K562 (cell line): ENCODE results near the gene FCAMR. TPM values are rescaled to one million over a fixed set of nuclear protein-coding genes. Genes with fewer than 3 reads are reported as not detected.
A peak's percentile ranks its signal among the peaks of the same experiment; 100 is the strongest.

Experiments
- KDM1A ChIP-seq, 2 experiments: fragments of 450-650 bp; IDR thresholded peaks; 2 replicates each; pipeline ENCODE4 v1.6.1; 2016; ENCODE audit warnings: mild to moderate bottlenecking in 2 of 2
- KLF16 ChIP-seq: IDR thresholded peaks from 2 replicates; pipeline ENCODE4 v1.6.1; 2016; ENCODE audit warnings: antibody characterized with exemption
- STAG1 ChIP-seq: sonication (generic); formaldehyde crosslinking; IDR thresholded peaks from 2 replicates; pipeline ENCODE4 v1.5.0; 2020; ENCODE audit warnings: missing genetic modification reagents, borderline replicate concordance
- TARDBP ChIP-seq: fragments of 450-650 bp; IDR thresholded peaks from 2 replicates; pipeline ENCODE4 v1.6.1; 2016
- polyA plus RNA-seq, 8 experiments: library from polyadenylated mRNA; depleted of rRNA in 4 of 8; stranded (reverse) in 5 of 8; unstranded in 3 of 8; fragments of >200 nt; fragmentation: Nextera tagmentation in 2 of 8; fragmentation: Illumina TruSeq in 1 of 8; extraction: Ambion mirVana in 2 of 8; extraction: Trizol in 1 of 8; gene quantifications; 2 replicates each; pipeline versions ENCODE4 v1.2.1 to v1.2.3, GENCODE V29; 2011 to 2014; ENCODE audit warnings: inconsistent platforms in 1 of 8, missing spikeins in 1 of 8
- total RNA-seq, 7 experiments: library from RNA; depleted of rRNA in 6 of 7; stranded (reverse); fragments of >200 nt in 6 of 7; fragmentation: Illumina TruSeq in 2 of 7; extraction: Trizol in 2 of 7; gene quantifications; 2 replicates each; pipeline versions ENCODE4 v1.2.1 to v1.2.3, GENCODE V29; 2011 to 2021; ENCODE audit warnings: low replicate concordance in 1 of 7
- TF ChIP-seq, protein P1 (sequence below), 3 experiments: IDR thresholded peaks in 2 of 3; conservative IDR thresholded peaks in 1 of 3; 2 replicates each; pipeline ENCODE4 v1.5.1; 2011 to 2012; ENCODE audit warnings: low read length in 3 of 3, mild to moderate bottlenecking in 3 of 3, control low read depth in 2 of 3, improper control_type of control experiment in 1 of 3, inconsistent platforms in 1 of 3, low read depth in 1 of 3, mixed read lengths in 1 of 3, moderate library complexity in 1 of 3; ENCODE audit not compliant: insufficient read depth in 2 of 3
- TF ChIP-seq, protein P2 (sequence below): fragments of 200-800 bp; sonication (Bioruptor generic); IDR thresholded peaks from 2 replicates; pipeline ENCODE4 v1.6.1; 2016; ENCODE audit warnings: missing genetic modification characterization, missing compliant biosample characterization

FCAMR gene
- total and polyA plus RNA-seq, 9 of the 15 experiments (the other 6 are each of a cell fraction or from before 2014, with no cell fraction given), result not detected

DNA sequence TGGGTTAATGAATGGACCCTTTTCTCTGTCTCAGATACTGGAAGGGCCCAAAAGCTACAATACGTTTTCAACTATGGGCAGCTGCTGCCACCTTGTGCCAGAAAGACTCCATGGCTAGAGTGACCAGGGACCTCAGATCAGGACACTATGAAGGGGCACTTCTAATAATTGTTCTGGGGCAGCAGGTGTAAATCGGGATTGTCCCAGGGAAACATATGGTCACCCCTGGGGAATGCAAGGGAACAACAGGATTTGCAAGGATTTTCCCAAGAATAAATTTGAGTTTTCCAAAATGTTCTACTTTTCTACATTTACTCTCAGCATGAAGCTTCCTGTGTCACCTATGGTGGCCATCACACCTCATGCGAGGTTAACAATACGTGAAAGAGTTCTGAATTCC lies 12.0 kb upstream of the FCAMR start (continued):
- TF ChIP-seq, protein P1, sequence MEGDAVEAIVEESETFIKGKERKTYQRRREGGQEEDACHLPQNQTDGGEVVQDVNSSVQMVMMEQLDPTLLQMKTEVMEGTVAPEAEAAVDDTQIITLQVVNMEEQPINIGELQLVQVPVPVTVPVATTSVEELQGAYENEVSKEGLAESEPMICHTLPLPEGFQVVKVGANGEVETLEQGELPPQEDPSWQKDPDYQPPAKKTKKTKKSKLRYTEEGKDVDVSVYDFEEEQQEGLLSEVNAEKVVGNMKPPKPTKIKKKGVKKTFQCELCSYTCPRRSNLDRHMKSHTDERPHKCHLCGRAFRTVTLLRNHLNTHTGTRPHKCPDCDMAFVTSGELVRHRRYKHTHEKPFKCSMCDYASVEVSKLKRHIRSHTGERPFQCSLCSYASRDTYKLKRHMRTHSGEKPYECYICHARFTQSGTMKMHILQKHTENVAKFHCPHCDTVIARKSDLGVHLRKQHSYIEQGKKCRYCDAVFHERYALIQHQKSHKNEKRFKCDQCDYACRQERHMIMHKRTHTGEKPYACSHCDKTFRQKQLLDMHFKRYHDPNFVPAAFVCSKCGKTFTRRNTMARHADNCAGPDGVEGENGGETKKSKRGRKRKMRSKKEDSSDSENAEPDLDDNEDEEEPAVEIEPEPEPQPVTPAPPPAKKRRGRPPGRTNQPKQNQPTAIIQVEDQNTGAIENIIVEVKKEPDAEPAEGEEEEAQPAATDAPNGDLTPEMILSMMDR (IDR thresholded peaks at IDR 0.05 in 2 of 3, conservative IDR thresholded peaks at IDR 0.05 in 1 of 3; ENCODE audit: insufficient read depth in 2 of 3, low read depth in 1 of 3, low read length in 3 of 3), result peak; percentile 87 to 90 (median 88)
- 0 out of 2 replicates have a peak, but pooled peaks have one; percentile 26 for TF ChIP-seq KLF16
- peak; percentile 55; the same call in 1 of the 2 replicates for TF ChIP-seq STAG1 (CRISPR knock-in tag)
- TF ChIP-seq, protein P2, sequence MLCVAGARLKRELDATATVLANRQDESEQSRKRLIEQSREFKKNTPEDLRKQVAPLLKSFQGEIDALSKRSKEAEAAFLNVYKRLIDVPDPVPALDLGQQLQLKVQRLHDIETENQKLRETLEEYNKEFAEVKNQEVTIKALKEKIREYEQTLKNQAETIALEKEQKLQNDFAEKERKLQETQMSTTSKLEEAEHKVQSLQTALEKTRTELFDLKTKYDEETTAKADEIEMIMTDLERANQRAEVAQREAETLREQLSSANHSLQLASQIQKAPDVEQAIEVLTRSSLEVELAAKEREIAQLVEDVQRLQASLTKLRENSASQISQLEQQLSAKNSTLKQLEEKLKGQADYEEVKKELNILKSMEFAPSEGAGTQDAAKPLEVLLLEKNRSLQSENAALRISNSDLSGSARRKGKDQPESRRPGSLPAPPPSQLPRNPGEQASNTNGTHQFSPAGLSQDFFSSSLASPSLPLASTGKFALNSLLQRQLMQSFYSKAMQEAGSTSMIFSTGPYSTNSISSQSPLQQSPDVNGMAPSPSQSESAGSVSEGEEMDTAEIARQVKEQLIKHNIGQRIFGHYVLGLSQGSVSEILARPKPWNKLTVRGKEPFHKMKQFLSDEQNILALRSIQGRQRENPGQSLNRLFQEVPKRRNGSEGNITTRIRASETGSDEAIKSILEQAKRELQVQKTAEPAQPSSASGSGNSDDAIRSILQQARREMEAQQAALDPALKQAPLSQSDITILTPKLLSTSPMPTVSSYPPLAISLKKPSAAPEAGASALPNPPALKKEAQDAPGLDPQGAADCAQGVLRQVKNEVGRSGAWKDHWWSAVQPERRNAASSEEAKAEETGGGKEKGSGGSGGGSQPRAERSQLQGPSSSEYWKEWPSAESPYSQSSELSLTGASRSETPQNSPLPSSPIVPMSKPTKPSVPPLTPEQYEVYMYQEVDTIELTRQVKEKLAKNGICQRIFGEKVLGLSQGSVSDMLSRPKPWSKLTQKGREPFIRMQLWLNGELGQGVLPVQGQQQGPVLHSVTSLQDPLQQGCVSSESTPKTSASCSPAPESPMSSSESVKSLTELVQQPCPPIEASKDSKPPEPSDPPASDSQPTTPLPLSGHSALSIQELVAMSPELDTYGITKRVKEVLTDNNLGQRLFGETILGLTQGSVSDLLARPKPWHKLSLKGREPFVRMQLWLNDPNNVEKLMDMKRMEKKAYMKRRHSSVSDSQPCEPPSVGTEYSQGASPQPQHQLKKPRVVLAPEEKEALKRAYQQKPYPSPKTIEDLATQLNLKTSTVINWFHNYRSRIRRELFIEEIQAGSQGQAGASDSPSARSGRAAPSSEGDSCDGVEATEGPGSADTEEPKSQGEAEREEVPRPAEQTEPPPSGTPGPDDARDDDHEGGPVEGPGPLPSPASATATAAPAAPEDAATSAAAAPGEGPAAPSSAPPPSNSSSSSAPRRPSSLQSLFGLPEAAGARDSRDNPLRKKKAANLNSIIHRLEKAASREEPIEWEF, result no peak
- peak; percentile 58 to 78 for TF ChIP-seq KDM1A (IDR thresholded peaks at IDR 0.05)
- peak; percentile 76; the same call in 1 of the 2 replicates for TF ChIP-seq TARDBP
